Brain pericyte (primary cell): ENCODE measurements around the gene C1orf115.
"Not testable (repeated sequence)": the region's sequence is repeated elsewhere in the genome, so short reads cannot be mapped to it uniquely, and the experiment has no call there.

ENCODE experiments used
- DNase-seq: peaks from one replicate; pipeline ENCODE4 v3.0.0-alpha.2; 2012; ENCODE audit warnings: low read depth, low spot score

Gene C1orf115

DNA sequence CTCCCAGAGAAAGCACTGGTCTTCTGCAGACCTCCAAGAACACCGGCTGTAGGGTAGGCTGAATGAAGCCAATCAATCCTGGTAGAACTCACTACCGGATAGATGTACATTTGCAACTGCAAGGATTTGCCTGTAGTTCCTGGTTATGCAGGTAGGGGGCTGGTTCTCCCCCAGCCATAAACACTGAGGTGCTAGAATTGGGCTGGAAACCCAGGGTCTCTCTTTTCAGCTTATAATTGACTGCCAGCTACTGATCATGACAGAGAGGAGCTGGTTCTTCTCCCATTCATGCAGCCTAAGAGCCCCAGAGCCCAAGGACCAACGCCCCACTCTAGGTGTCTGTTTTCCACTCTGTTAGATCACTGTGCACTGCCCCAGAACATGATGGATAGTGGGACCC lies 36.5 kb downstream of the C1orf115 start:
- no peak for DNase-seq

GRCh38 chr1:220727519-220727918 lies 37.4 kb downstream of the C1orf115 start:
- DNase-seq, result no peak

GRCh38 chr1:220730486-220730885 lies 40.3 kb downstream of the C1orf115 start:
- DNase-seq, result no peak

DNA sequence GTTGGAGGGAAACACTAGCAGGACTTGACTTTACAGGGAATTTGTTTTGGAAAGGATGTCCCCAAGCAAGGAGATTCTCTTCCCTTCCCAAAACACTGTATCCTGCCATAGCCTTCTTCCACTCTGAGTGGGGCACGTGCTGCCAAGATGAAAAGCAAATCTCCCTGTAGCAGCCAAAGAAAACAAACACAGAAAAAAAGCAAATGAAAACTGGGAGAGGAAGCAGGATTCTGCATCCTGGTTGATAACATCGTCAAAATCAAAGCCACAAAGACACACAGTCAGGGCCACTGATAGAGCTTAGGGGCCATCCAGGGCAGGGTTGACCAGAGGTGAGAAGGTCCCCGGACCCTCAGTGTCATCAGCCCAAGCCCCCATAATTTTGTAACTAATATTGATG lies 42.0 kb downstream of the C1orf115 start:
- no peak for DNase-seq

DNA sequence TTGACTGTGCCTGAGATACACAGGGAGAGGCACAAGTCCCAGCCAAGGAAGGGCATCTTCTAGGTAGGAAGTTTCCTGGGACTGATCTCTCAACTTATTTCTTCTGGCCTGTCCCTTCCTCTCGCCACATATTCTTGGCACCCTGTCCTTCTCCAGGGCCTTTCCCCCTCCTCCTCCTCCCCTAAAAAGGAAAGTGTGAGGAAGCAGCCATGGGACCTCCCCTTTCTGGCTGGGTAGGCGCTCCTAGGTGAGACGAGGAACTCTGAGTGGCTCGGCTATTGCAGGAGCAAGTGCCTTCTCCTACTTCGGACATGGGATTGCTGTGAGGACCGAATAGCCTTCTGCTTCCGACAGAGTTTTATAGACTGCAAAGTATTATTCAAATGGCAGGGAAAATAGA lies 42.5 kb downstream of the C1orf115 start:
- DNase-seq, result no peak

DNA sequence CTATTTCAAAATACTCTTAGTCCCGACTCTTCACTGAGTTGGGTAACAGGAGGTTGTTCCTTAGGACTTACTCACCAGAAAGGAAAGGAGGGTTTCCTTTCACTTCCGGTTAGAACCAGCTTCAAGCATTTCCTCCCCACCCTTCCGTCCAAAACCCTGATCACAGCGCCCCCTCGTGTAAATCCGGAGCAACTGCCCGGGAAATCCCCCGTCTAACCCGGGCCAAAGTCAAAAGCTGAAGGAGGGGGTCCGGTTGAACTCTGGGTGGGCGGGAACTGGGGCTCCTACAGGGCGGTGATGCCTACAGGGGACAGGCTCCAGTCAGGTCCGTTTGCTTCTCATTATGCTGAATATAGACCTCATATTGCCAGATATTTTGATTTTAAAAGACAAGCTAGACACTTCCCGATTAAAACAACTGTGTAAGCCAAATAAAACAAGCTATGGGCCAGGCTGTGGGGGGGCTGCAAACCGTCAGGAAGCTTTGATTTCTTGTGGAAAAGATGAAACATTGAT lies 43.0 kb downstream of the C1orf115 start:
- DNase-seq, result no peak

DNA sequence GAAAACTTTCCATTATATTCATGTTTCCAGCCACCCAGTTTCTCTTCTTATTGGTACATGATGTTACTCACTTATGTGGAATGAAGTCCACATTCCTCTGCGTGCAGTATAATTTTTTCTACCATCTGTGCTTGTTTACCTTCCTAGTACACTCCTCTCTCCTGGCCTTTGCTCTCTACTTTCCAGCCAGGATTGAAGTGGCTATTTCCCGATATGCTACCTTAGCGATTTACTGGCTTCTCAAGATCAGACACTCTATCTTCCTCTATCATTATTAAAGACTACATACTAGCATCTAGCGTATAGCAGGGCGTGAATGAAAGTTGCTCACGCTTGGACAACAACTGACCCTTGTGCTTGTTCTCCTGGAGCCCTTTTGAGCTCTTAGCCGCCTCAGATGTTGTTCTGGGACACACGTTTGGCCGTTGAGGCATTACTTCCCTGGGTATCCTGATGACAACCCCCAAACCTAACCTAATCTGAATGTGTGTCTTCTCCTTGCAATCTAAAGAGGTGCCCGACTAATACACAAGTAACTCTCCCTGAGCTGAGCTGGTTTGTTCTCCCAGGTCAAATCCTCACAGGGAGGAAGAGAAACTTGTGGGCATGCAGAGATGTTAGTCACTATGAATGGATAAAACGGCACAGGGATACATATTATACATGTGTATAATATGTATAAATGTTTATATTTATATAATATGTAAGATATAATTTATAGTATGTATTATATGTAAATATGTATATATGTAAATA lies 44.6 kb downstream of the C1orf115 start:
- DNase-seq, result no peak

GRCh38 chr1:220736283-220736682 lies 46.1 kb downstream of the C1orf115 start:
- not testable (repeated sequence) for DNase-seq

DNA sequence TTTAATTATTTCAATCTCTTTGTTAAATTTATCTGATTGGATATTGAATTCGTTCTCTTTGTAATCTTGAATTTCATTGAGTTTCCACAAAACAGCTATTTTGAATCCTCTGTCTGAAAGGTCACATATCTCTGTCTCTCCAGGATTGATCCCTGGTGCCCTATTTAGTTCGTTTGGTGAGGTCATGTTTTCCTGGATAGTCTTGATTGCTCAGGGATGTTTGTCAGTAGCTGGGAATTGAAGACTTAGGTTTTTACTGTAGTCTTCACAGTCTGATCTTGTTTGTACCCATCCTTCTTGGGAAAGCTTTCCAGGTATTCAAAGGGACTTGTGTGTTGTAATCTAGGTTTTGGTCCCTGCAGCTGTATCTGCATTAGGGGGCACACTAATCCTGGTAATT lies 51.2 kb downstream of the C1orf115 start:
- DNase-seq, result no peak

- DNase-seq, result no peak
Measured at GRCh38 chr1:220741825-220742224, 51.7 kb downstream of the C1orf115 start.

- no peak for DNase-seq
Measured at GRCh38 chr1:220742520-220742919, 52.4 kb downstream of the C1orf115 start.

DNA sequence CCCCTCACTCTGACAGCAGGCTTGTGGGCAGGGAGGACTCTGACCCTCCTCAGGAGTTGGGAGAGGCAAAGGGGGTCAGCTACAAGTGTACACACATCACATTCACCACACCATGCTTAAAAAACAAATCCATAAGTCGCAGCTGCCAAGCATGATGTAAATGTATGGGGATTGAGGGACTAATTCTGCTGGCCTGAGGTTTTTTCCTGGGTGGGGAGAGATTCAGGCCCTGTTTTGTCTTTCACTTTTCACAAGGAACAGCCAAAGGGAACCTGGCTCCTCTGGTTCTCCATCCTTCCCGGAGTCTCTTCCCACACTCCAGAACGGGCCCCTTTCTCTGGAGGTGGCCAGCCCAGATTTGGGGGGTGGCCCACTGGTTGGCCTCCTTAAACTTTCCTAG lies 56.7 kb downstream of the C1orf115 start:
- DNase-seq, result no peak

- DNase-seq, result no peak
Measured at GRCh38 chr1:220747437-220748088, 57.4 kb downstream of the C1orf115 start.

DNA sequence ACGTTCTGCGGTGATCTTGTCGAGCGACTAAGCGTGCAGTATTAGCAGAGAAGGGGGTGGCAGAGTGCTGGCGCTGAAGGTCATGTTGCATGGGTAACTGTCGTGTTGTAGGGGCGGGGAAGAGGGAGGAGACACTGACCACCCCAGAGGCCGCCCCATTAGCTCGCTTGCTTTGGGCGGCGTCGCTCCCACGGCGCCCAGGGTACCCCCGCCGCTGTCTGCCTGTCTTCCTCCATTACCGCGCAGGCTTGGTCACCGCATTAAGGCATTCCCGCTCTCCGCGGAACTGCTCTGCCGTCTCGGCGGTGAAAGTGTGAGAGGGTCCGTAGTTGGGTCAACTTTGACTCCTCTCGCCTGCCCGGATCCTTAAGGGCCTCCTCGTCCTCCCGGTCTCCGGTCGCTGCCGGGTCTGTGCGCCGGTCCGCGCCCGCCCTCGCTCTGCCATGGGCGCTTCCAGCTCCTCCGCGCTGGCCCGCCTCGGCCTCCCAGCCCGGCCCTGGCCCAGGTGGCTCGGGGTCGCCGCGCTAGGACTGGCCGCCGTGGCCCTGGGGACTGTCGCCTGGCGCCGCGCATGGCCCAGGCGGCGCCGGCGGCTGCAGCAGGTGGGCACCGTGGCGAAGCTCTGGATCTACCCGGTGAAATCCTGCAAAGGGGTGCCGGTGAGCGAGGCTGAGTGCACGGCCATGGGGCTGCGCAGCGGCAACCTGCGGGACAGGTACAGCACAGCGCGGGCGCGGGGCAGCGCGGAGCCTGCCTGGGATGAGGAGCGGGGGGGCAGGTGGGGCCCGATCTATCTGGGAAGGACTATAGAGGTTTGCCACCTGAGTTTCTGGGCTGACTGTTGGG lies 58.1 kb downstream of the C1orf115 start, which contains the start of gene MTARC2:
TSS of gene MTARC2 (plus strand) at position 234 of the 846 bp plus-strand sequence. CDS start at position 444, 210 bp downstream.
- DNase-seq, result peak; percentile 21
